SK-N-SH treated with all-trans-retinoic acid at 6 μM for 48 hours (cell line): ENCODE data around the gene PRDM5.

Source experiments
- ESRRG ChIP-seq: fragments of 250-450 bp; sonication (Bioruptor Pico); IDR thresholded peaks from 2 replicates; pipeline ENCODE4 v1.6.1; 2021; ENCODE audit warnings: mild to moderate bottlenecking
- GLIS3 ChIP-seq: fragments of 250-450 bp; sonication (Bioruptor Pico); IDR thresholded peaks from 2 replicates; pipeline ENCODE4 v1.5.0; 2020; ENCODE audit warnings: mild to moderate bottlenecking, moderate library complexity
- RARB ChIP-seq: fragments of 250-450 bp; sonication (Bioruptor Pico); IDR thresholded peaks from 2 replicates; pipeline ENCODE4 v1.8.0; 2021; ENCODE audit warnings: mild to moderate bottlenecking, moderate library complexity
- TOX ChIP-seq: fragments of 250-450 bp; sonication (Bioruptor Pico); IDR thresholded peaks from 2 replicates; pipeline ENCODE4 v1.8.0; 2021; ENCODE audit warnings: mild to moderate bottlenecking, moderate library complexity, borderline replicate concordance
- ZFP3 ChIP-seq: fragments of 250-450 bp; sonication (Bioruptor Pico); IDR thresholded peaks from 2 replicates; pipeline ENCODE4 v1.5.0; 2020; ENCODE audit warnings: mild to moderate bottlenecking, moderate library complexity
- ZFP30 ChIP-seq: fragments of 450-650 bp; formaldehyde crosslinking; IDR thresholded peaks from 2 replicates; pipeline ENCODE4 v1.5.0; 2022; ENCODE audit warnings: mild to moderate bottlenecking, moderate library complexity
- ZNF565 ChIP-seq: fragments of 450-650 bp; formaldehyde crosslinking; conservative IDR thresholded peaks from 2 replicates; pipeline ENCODE4 v1.5.0; 2020; ENCODE audit warnings: low read depth, mild to moderate bottlenecking, moderate library complexity
- TF ChIP-seq, protein P1 (sequence below): fragments of 250-450 bp; sonication (Bioruptor Pico); IDR thresholded peaks from 2 replicates; pipeline ENCODE4 v1.8.0; 2021; ENCODE audit warnings: low read depth, mild to moderate bottlenecking, moderate library complexity, borderline replicate concordance
- TF ChIP-seq, protein P2 (sequence below): fragments of 250-450 bp; sonication (Bioruptor Pico); IDR thresholded peaks from 2 replicates; pipeline ENCODE4 v1.5.1; 2020; ENCODE audit warnings: low read depth, mild to moderate bottlenecking, moderate library complexity
- TF ChIP-seq, protein P3 (sequence below): fragments of 250-450 bp; sonication (Bioruptor Pico); IDR thresholded peaks from 2 replicates; pipeline ENCODE4 v1.8.0; 2020; ENCODE audit warnings: mild to moderate bottlenecking, moderate library complexity, borderline replicate concordance

DNA sequence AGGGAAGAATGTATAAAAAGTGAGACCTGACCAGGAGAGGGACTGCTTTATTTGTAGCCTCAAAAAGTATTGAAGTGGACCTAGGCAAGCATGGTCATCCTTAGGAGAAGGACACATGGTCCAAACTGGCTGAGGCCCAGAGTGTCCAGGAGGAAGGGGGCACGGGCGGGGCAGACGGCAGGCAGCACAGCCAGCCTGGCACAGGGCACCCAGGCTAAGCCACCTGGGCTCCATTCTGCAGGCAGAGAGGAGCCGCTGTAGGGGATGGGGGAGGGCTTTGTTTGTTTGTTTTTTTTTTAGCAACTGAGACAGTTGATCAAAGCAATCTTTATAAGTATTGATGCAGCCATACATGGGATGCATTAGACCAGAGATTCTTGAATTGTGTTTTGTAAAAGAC, 188.6 kb downstream of the PRDM5 start:
- TF ChIP-seq, protein P1, sequence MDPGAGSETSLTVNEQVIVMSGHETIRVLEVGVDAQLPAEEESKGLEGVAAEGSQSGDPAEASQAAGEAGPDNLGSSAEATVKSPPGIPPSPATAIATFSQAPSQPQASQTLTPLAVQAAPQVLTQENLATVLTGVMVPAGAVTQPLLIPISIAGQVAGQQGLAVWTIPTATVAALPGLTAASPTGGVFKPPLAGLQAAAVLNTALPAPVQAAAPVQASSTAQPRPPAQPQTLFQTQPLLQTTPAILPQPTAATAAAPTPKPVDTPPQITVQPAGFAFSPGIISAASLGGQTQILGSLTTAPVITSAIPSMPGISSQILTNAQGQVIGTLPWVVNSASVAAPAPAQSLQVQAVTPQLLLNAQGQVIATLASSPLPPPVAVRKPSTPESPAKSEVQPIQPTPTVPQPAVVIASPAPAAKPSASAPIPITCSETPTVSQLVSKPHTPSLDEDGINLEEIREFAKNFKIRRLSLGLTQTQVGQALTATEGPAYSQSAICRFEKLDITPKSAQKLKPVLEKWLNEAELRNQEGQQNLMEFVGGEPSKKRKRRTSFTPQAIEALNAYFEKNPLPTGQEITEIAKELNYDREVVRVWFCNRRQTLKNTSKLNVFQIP (CRISPR knock-in tag): no peak
- TF ChIP-seq ZFP30 (CRISPR knock-in tag): no peak
- TF ChIP-seq, protein P2, sequence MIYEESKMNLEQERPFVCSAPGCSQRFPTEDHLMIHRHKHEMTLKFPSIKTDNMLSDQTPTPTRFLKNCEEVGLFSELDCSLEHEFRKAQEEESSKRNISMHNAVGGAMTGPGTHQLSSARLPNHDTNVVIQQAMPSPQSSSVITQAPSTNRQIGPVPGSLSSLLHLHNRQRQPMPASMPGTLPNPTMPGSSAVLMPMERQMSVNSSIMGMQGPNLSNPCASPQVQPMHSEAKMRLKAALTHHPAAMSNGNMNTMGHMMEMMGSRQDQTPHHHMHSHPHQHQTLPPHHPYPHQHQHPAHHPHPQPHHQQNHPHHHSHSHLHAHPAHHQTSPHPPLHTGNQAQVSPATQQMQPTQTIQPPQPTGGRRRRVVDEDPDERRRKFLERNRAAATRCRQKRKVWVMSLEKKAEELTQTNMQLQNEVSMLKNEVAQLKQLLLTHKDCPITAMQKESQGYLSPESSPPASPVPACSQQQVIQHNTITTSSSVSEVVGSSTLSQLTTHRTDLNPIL (CRISPR knock-in tag): no peak
- TF ChIP-seq, protein P3, sequence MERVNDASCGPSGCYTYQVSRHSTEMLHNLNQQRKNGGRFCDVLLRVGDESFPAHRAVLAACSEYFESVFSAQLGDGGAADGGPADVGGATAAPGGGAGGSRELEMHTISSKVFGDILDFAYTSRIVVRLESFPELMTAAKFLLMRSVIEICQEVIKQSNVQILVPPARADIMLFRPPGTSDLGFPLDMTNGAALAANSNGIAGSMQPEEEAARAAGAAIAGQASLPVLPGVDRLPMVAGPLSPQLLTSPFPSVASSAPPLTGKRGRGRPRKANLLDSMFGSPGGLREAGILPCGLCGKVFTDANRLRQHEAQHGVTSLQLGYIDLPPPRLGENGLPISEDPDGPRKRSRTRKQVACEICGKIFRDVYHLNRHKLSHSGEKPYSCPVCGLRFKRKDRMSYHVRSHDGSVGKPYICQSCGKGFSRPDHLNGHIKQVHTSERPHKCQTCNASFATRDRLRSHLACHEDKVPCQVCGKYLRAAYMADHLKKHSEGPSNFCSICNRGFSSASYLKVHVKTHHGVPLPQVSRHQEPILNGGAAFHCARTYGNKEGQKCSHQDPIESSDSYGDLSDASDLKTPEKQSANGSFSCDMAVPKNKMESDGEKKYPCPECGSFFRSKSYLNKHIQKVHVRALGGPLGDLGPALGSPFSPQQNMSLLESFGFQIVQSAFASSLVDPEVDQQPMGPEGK (CRISPR knock-in tag): no peak
- no peak for TF ChIP-seq ZFP3 (CRISPR knock-in tag)
- TF ChIP-seq ESRRG (CRISPR knock-in tag): no peak
- no peak for TF ChIP-seq GLIS3
- TF ChIP-seq RARB (CRISPR knock-in tag): no peak
- no peak for TF ChIP-seq TOX (CRISPR knock-in tag)
- no peak for TF ChIP-seq ZNF565 (CRISPR knock-in tag)
